A375 (cell line): Measurements from ENCODE around the gene RSBN1. TPM values are rescaled to one million over a fixed set of nuclear protein-coding genes. Genes with fewer than 3 reads are reported as not detected.

ENCODE experiments used
- total RNA-seq: library from RNA; depleted of rRNA; stranded (reverse); fragments of >200 nt; shearing (Covaris generic); gene quantifications from 2 replicates; pipeline ENCODE4 v1.2.3, GENCODE V29; 2014; rRNA removed

The RSBN1 gene
- 7.3 and 8.4 TPM in 2 replicates for total RNA-seq

GRCh38 chr1:113811888-113812660, at the start of gene RSBN1:
TSS of gene RSBN1 (minus strand) at chr1:113812476. CDS start at chr1:113812412, 64 bp downstream.

DNA sequence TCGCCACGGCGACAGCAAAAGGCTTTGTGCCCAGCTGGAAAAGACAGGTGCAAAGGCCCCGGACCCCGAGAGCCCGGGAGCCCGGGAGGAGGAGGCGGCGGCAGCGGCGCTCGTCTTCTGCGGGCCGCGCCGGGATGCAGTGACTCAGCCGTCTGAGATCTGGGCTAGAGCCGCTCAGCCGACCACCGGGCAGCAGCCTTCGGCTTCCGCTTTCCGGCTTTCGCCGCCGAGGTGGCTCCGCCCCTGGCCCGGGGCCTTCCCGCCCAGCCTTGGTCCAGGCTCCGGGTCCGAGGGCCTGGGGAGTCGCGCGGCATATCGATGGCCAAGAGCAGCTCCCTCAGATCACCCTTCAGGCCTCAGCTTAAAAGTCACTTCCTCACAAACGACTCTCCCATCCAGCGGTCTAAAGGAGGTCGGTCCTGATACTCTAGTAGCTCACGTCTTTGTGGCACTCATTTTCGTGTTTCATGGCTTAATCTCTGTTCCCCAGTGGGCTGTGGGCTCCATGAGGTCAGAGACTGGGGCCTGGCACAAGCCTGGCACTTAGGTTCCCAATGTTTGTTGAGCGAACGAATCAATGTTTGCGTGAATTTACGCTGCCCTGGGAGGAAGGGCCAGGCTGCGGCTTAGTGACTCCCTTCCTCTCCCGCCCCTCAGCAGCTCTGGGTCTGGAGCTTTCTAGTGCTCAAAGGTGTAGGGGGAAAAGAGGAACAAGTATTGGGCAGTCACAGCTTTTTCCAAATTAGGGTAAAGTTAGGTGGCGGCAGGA, 52.8 kb downstream of the RSBN1 start, which contains the start of gene PHTF1:
TSS of gene PHTF1 (minus strand) at position 154 of the 769 bp plus-strand sequence. CDS start 783 bp downstream, outside the sequence.

Other genes with a start within 250 kb of the RSBN1 start
- 19.4 and 27.6 TPM in 2 replicates for gene PHTF1, start 53.0 kb downstream of the RSBN1 start, total RNA-seq
- 1.7 and 2.0 TPM in 2 replicates for gene PTPN22, start 59.2 kb upstream of the RSBN1 start, total RNA-seq
- 0.79 and 0.80 TPM in 2 replicates for gene BCL2L15, start 75.1 kb upstream of the RSBN1 start, total RNA-seq
- 23.1 and 24.9 TPM in 2 replicates for gene AP4B1, start 92.3 kb upstream of the RSBN1 start, total RNA-seq
- gene DCLRE1B, start 92.8 kb upstream of the RSBN1 start, total RNA-seq = 6.3 and 9.5 TPM in 2 replicates
- 12.5 and 13.7 TPM in 2 replicates for gene HIPK1, start 116.8 kb upstream of the RSBN1 start, total RNA-seq
- gene OLFML3, start 167.0 kb upstream of the RSBN1 start, total RNA-seq = 0.53 and 0.90 TPM in 2 replicates